Upper lobe of right lung (tissue), 1 donor: ENCODE results near the gene LRRC8B. TPM values are rescaled to one million over a fixed set of nuclear protein-coding genes. Genes with fewer than 3 reads are reported as not detected.

Experiments used
- ATAC-seq: fragments of 200-7000 bp; cut with Tn5 transposase; one replicate; pipeline ENCODE4 v1.9.1; 2020; ENCODE audit warnings: mild to moderate bottlenecking, moderate library complexity
- DNase-seq: peaks from one replicate; pipeline ENCODE4 v3.0.0-alpha.2; 2020
- H3K27ac ChIP-seq: fragments of 200-600 bp; one replicate; pipeline ENCODE4 v1.8.0; 2022
- H3K27me3 ChIP-seq: fragments of 200-600 bp; one replicate; pipeline ENCODE4 v1.8.0; 2022; ENCODE audit warnings: mild to moderate bottlenecking
- H3K36me3 ChIP-seq: fragments of 200-600 bp; one replicate; pipeline ENCODE4 v1.8.0; 2022
- H3K4me1 ChIP-seq: fragments of 200-600 bp; one replicate; pipeline ENCODE4 v1.8.0; 2022
- H3K4me3 ChIP-seq: fragments of 200-600 bp; one replicate; pipeline ENCODE4 v1.8.0; 2022; ENCODE audit warnings: mild to moderate bottlenecking
- H3K9me3 ChIP-seq: fragments of 200-600 bp; one replicate; pipeline ENCODE4 v1.8.0; 2022
- CTCF ChIP-seq: fragments of 200-600 bp; IDR thresholded peaks from one replicate; pipeline ENCODE4 v1.8.0; 2022; ENCODE audit warnings: antibody characterized with exemption
- intact Hi-C: fragments of 100-400 bp; cut with DNase I; formaldehyde crosslinking; loops from one replicate; pipeline ENCODE4 v1.11.0; 2022
- total RNA-seq: library from RNA; stranded (reverse); fragmentation: NEBNext Ultra II Directional; extraction: Animal tissue kit (Norgen Biotek cat#: 25700); gene quantifications from one replicate; pipeline ENCODE4 v1.2.1, GENCODE V29; 2021
- donor health status: DM: no; HTN: yes; CAD: no; lungs with severe emphysema.

LRRC8B gene
- total RNA-seq, 1 donor from 2014 or later = 22.3 TPM

- Histone ChIP-seq H3K36me3 (no peaks in the 10 kb centered on the region), H3K27me3 (no peaks in the 10 kb centered on the region), H3K27ac (no peak overlapping the region), H3K9me3 (no peaks in the 10 kb centered on the region), H3K4me1 (no peaks in the 10 kb centered on the region), H3K4me3 (no peak overlapping the region)
- intact Hi-C loops = no loop called here
- TF ChIP-seq CTCF = no peak
- ATAC-seq (no peak), DNase-seq (no peak)
These were observed 119.6 kb downstream of the LRRC8B start for GRCh38 chr1:89644119-89644814.

GRCh38 chr1:89646259-89646658 is 121.6 kb downstream of the LRRC8B start:
- Histone ChIP-seq H3K4me3 (no peak overlapping the region), H3K4me1 (no peaks in the 10 kb centered on the region), H3K27ac (no peak overlapping the region), H3K36me3 (no peaks in the 10 kb centered on the region), H3K9me3 (no peaks in the 10 kb centered on the region), H3K27me3 (no peaks in the 10 kb centered on the region)
- no peak for TF ChIP-seq CTCF
- ATAC-seq = no peak
- intact Hi-C loops = no loop called here
- no peak for DNase-seq

Other genes starting within 250 kb of the LRRC8B start
- gene GBP6, start 160.8 kb upstream of the LRRC8B start, total RNA-seq = 0.12 TPM
- gene LRRC8C, start 108.3 kb downstream of the LRRC8B start, total RNA-seq = 12.6 TPM